Spleen (tissue), 11 donors: ENCODE measurements around the gene USP36. TPM values are rescaled to one million over a fixed set of nuclear protein-coding genes. Genes with fewer than 3 reads are reported as not detected.
"Not testable (repeated sequence)": the region's sequence is repeated elsewhere in the genome, so short reads cannot be mapped to it uniquely, and the experiment has no call there.

Experiments used
- DNase-seq: peaks from one replicate; pipeline ENCODE4 v3.0.0-alpha.2; 2020
- H3K27ac ChIP-seq, 8 donors: fragments of 200-600 bp; sonication (generic) in 7 of 8; 1 replicate in 4 of 8; 2 replicates in 4 of 8; pipeline versions ENCODE4 v1.5.0 to v1.8.0; 2016 to 2021; ENCODE audit warnings: inconsistent platforms in 4 of 8, mild to moderate bottlenecking in 4 of 8, moderate library complexity in 1 of 8
- H3K27me3 ChIP-seq, 7 donors: fragments of 200-600 bp; sonication (generic) in 6 of 7; replicated peaks in 1 of 7; 1 replicate in 4 of 7; 2 replicates in 3 of 7; pipeline versions ENCODE4 v1.5.0 to v1.8.0; 2016 to 2021; ENCODE audit warnings: inconsistent platforms in 3 of 7, mild to moderate bottlenecking in 1 of 7
- H3K36me3 ChIP-seq, 6 donors: fragments of 200-600 bp; sonication (generic) in 5 of 6; 1 replicate in 4 of 6; 2 replicates in 2 of 6; pipeline versions ENCODE4 v1.5.0 to v1.8.0; 2016 to 2021; ENCODE audit warnings: inconsistent platforms in 2 of 6
- H3K4me1 ChIP-seq, 6 donors: fragments of 200-600 bp; sonication (generic) in 5 of 6; 1 replicate in 3 of 6; 2 replicates in 3 of 6; pipeline versions ENCODE4 v1.5.0 to v1.8.0; 2016 to 2021; ENCODE audit warnings: inconsistent platforms in 3 of 6
- H3K4me3 ChIP-seq, 8 donors: fragments of 200-600 bp; sonication (generic) in 7 of 8; 1 replicate in 4 of 8; 2 replicates in 4 of 8; pipeline versions ENCODE4 v1.5.0 to v1.8.0; 2016 to 2021; ENCODE audit warnings: inconsistent platforms in 4 of 8, mild to moderate bottlenecking in 4 of 8, moderate library complexity in 2 of 8
- H3K9me3 ChIP-seq, 8 donors: fragments of 200-600 bp; sonication (generic) in 7 of 8; 1 replicate in 4 of 8; 2 replicates in 4 of 8; pipeline versions ENCODE4 v1.5.0 to v1.8.0; 2016 to 2021; ENCODE audit warnings: inconsistent platforms in 4 of 8
- POLR2A ChIP-seq, 3 donors: fragments of 450-650 bp; IDR thresholded peaks; one replicate each; pipeline ENCODE4 v1.5.1; 2017; ENCODE audit warnings: antibody characterized with exemption in 3 of 3, mild to moderate bottlenecking in 1 of 3
- POLR2AphosphoS5 ChIP-seq, 3 donors: sonication (generic); formaldehyde crosslinking; IDR thresholded peaks; one replicate each; pipeline ENCODE4 v1.5.1; 2017; ENCODE audit warnings: antibody characterized with exemption in 3 of 3
- WGBS, 5 donors: extraction: QIAGEN DNeasy Blood & Tissue Kit in 3 of 5; methylation state at CpG; one replicate each; pipeline versions ENCODE4 v1.1.5 to v1.1.7; 2013 to 2018; 5-methylcytosine and 5-hydroxymethylcytosine counted together
- intact Hi-C: fragments of 100-400 bp; cut with DNase I; formaldehyde crosslinking; loops from one replicate; pipeline ENCODE4 v1.15.0; 2023; ENCODE audit warnings: low total_unique reads
- polyA plus RNA-seq, 3 donors: library from polyadenylated mRNA; stranded (reverse); fragments of 200-250 nt; gene quantifications; one replicate each; pipeline ENCODE4 v1.2.1, GENCODE V29; 2013
- total RNA-seq, 7 donors: library from RNA; depleted of rRNA in 3 of 7; stranded (reverse); fragments of >200 nt in 3 of 7; fragmentation: NEBNext Ultra II Directional in 4 of 7; extraction: Animal tissue kit (Norgen Biotek cat#: 25700) in 4 of 7; gene quantifications; one replicate each; pipeline versions ENCODE4 v1.1.0 to v1.2.1, GENCODE V29; 2016 to 2021
- TF ChIP-seq, protein P1 (sequence below), 11 experiments: fragments of 200-600 bp in 7 of 11; fragments of 450-650 bp in 4 of 11; sonication (generic) in 4 of 11; IDR thresholded peaks in 8 of 11; conservative IDR thresholded peaks in 3 of 11; 1 replicate in 7 of 11; 2 replicates in 4 of 11; pipeline versions ENCODE4 v1.4.0 to v1.8.0; 2016 to 2021; ENCODE audit warnings: antibody characterized with exemption in 11 of 11, inconsistent platforms in 4 of 11, mild to moderate bottlenecking in 1 of 11
- donor health status: healthy with polysubstance abuse.
- donor health status: DM: no; HTN: no; CAD: no; lungs with moderate emphysema.
- donor health status: DM: no; HTN: no; CAD: no.
- donor health status: Bipolar disorder and iron deficiency.
- donor health status: healthy.
- donor health status: DM: no; HTN: no; CAD: no.
- donor health status: DM: yes; HTN: yes; CAD: no.

The USP36 gene
- total and polyA plus RNA-seq, 10 donors = 13.4 to 95.0 (median 51.6) TPM

DNA sequence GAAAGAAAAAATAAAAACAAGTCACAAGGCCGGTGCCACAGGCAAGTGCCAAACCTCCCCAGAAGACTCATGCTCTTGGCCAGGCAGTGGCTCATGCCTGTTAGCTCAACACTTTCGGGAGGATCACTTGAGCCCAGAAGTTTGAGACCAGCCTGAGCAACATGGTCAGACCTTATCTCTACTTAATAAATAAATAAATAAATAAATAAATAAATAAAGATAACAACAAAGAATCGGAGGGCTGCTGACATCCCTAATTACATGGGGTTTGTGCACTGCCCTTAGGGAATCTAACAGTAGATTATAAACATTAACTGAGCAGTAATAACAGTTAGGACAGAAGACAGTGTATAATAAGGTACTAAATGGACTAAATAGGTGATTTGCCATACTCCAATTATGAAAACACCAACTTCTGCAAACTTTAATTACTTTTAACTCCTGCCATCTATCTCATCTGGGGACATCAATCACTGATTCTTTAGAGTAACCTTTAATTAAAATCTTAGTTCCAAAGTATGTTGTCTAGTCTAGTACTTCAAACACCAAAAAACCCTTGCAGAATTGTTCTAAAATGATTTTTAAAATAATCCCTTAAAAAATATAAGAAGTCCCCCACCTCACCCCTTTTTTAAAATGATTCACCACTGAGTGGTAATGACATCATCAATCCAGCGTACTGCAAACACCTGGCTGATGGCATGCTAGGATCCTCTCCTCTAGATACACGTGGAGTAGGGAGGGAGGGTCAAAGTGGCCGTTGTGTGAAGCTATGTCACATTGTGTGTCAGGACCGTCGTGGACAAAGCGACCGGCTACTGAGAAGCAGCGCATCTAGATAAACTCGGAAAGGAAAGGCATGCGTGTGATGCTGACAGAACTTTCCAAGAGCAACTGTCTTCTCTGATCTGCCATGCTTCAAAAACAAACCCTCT, 87.0 kb downstream of the USP36 start:
- Histone ChIP-seq H3K36me3 (no peaks in the 10 kb centered on the region), H3K27ac (peak overlapping the region in 4 of 8 donors; percentile 3 to 93 (median 88)), H3K4me3 (no peak overlapping the region), H3K4me1 (peaks cover 31 to 100% (median 91%) of the 10 kb centered on the region in 6 donors), H3K9me3 (no peaks in the 10 kb centered on the region), H3K27me3 (no peaks in the 10 kb centered on the region)
- TF ChIP-seq POLR2AphosphoS5 (IDR thresholded peaks at IDR 0.05) (no peak), POLR2A (IDR thresholded peaks at IDR 0.05) (no peak)
- TF ChIP-seq, protein P1, sequence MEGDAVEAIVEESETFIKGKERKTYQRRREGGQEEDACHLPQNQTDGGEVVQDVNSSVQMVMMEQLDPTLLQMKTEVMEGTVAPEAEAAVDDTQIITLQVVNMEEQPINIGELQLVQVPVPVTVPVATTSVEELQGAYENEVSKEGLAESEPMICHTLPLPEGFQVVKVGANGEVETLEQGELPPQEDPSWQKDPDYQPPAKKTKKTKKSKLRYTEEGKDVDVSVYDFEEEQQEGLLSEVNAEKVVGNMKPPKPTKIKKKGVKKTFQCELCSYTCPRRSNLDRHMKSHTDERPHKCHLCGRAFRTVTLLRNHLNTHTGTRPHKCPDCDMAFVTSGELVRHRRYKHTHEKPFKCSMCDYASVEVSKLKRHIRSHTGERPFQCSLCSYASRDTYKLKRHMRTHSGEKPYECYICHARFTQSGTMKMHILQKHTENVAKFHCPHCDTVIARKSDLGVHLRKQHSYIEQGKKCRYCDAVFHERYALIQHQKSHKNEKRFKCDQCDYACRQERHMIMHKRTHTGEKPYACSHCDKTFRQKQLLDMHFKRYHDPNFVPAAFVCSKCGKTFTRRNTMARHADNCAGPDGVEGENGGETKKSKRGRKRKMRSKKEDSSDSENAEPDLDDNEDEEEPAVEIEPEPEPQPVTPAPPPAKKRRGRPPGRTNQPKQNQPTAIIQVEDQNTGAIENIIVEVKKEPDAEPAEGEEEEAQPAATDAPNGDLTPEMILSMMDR (IDR thresholded peaks at IDR 0.05 in 8 of 11, conservative IDR thresholded peaks at IDR 0.05 in 3 of 11) = no peak
- no peak for DNase-seq
- WGBS, 5 donors = 83 to 90% (median 88%) methylated on average over 13 of the region's 13 CpGs
- intact Hi-C loops = no loop called here

DNA sequence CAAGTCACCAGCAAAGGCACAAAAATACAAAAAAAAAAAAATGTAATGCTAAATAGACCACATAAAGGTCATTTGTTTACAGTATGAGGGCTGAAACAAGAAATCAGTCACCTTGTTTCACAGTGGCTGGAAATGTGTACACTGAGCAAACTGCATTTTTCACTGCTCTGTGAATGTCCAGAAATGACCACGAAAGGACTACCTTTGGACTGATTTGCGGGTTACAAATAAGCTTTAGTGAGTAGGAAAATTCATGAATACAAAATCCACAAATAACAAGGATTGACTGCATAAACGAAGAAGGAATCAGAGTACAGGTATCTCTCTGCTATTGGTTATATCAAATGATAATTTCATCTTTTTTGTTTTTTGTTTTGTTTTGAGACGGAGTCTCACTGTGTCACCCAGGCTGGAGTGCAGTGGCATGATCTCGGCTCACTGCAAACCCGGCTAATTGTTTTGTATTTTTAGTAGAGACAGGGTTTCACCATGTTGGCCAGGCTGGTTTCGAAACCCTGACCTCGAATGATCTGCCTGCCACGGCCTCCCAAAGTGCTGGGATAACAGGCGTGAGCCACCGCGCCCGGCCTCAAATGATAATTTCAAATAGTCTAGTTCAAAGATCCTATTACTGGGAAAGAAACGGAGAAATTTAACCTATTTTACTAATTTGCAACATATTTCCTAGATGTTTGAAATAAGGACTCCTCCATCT, 89.0 kb downstream of the USP36 start:
- no peaks in the 10 kb centered on the region for H3K36me3 ChIP-seq
- no peak overlapping the region for H3K4me3 ChIP-seq
- H3K9me3 ChIP-seq = no peaks in the 10 kb centered on the region
- TF ChIP-seq, protein P1 (IDR thresholded peaks at IDR 0.05 in 8 of 11, conservative IDR thresholded peaks at IDR 0.05 in 3 of 11) = no peak
- TF ChIP-seq POLR2AphosphoS5 (IDR thresholded peaks at IDR 0.05) = no peak
- no peak for TF ChIP-seq POLR2A (IDR thresholded peaks at IDR 0.05)
- H3K27me3 ChIP-seq = no peaks in the 10 kb centered on the region
- intact Hi-C loops = no loop called here
- 73 to 89% (median 78%) methylated on average over 14 of the region's 14 CpGs for WGBS, 5 donors
- DNase-seq = no peak
- H3K4me1 ChIP-seq = peaks cover 35 to 100% (median 91%) of the 10 kb centered on the region in 6 donors
- H3K27ac ChIP-seq = peak overlapping the region in 6 of 8 donors; percentile 5 to 93 (median 58)

DNA sequence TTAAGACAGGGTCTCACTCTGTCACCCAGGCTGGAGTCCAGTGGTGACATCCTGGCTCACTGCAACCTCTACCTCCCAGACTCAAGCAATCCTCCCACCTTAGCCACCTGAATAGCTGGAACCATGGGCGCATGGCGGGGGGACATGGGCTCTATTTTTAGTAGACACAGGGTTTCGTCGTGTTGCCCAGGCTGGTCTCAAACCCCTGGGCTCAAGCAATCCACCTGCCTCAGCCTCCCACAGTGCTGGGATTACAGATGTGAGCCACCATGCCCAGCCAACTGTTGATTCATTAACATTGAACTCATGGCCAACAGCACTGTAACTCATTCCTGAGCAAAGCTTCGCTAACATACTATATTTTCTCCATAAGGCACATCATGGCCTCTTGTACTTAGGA, 89.6 kb downstream of the USP36 start:
- DNase-seq, H3K4me3 ChIP-seq, H3K36me3 ChIP-seq, intact Hi-C loops, H3K9me3 ChIP-seq, H3K27me3 ChIP-seq: not testable (repeated sequence)
- Histone ChIP-seq H3K4me1 (peaks cover 39 to 100% (median 91%) of the 10 kb centered on the region in 6 donors), H3K27ac (peak overlapping the region in 3 of 8 donors; percentile 86 to 93 (median 90))
- 89 to 95% (median 93%) methylated on average over 5 of the region's 5 CpGs for WGBS, 5 donors

DNA sequence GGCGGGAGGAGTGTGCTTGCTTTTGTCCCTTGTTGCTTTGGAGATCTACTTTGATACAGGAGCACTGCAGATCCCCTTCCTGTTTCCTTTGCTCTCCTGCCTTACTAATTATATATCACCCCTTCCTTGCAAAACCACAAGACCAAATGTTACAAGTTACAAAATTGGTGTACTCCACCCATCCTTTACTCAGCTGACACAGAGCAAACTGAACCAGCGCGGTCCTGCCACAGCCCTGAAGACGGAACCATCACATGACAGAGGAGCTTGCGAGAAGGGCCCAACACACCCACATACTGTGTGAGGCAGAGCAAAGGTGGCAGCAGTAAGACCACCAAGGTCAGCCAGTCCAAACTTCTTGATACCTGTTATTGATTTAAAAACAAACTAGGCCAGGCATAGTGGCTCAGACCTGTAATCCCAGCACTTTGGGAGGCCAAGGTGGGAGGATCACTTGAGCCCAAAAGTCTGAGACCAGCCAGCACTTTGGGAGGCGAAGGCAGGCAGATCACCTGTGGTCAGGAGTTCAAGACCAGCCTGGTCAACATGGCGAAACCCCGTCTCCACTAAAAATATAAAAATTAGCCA, 91.8 kb downstream of the USP36 start:
- DNase-seq = peak; percentile 92
- H3K9me3 ChIP-seq = no peaks in the 10 kb centered on the region
- H3K36me3 ChIP-seq = peaks cover 0 to 6% (median 1%) of the 10 kb centered on the region in 6 donors
- intact Hi-C loops = loop anchor here (5.0 kb wide), 1 partner anchor 33 kb away; the partner anchor contains the start of gene CYTH1
- peaks cover 51 to 100% (median 93%) of the 10 kb centered on the region in 6 donors for H3K4me1 ChIP-seq
- H3K27me3 ChIP-seq = no peaks in the 10 kb centered on the region
- H3K27ac ChIP-seq = peak overlapping the region; percentile 61 to 93 (median 88)
- WGBS, 5 donors = 37 to 55% (median 41%) methylated on average over 7 to 8 of the region's 8 CpGs
- TF ChIP-seq, protein P1 (IDR thresholded peaks at IDR 0.05 in 8 of 11, conservative IDR thresholded peaks at IDR 0.05 in 3 of 11) = peak in 2 of 11 experiments; percentile 14 to 15
- TF ChIP-seq POLR2AphosphoS5 (IDR thresholded peaks at IDR 0.05) (peak in 2 of 3 donors; percentile 69 to 90), POLR2A (IDR thresholded peaks at IDR 0.05) (no peak)
- H3K4me3 ChIP-seq = peak overlapping the region in 4 of 8 donors; percentile 12 to 56 (median 18)
